A549 (cell line): ENCODE data around the gene SYT8. TPM values are rescaled to one million over a fixed set of nuclear protein-coding genes. Genes with fewer than 3 reads are reported as not detected.

ENCODE experiments used
- ATAC-seq, 2 experiments: fragments of 200-7000 bp in 1 of 2; fragments of >200 bp in 1 of 2; cut with Nextera tagmentation in 1 of 2; cut with Tn5 transposase in 1 of 2; 3 replicates each; pipeline versions ENCODE4 v1.8.0 to v1.9.1; 2018 to 2020; ENCODE audit warnings: mild to moderate bottlenecking in 1 of 2, moderate library complexity in 1 of 2
- CTCF ChIA-PET: fragments of 300-600 bp; sonication (Branson Sonifier 250); formaldehyde crosslinking; extraction: SDS; loops from one replicate; lab custom pipeline; 2021; ENCODE audit warnings: antibody characterized with exemption, inconsistent platforms; lab: Yijun Ruan, JAX
- POLR2A ChIA-PET: fragments of 350-600 bp; formaldehyde crosslinking; extraction: SDS; loops from one replicate; lab custom pipeline; 2021; ENCODE audit warnings: antibody characterized with exemption, inconsistent platforms; lab: Yijun Ruan, JAX
- DNase-seq, 2 experiments: peaks; one replicate each; pipeline versions ENCODE4 v3.0.0 to v3.0.0-alpha.2; 2011 to 2016; ENCODE audit warnings: low read depth in 1 of 2, low spot score in 1 of 2
- FAIRE-seq: peaks from 2 replicates; lab custom pipeline; 2011; peaks lifted over from hg19 to GRCh38; lab: Jason Lieb, UNC
- H3K27ac ChIP-seq, 2 experiments: fragments of >200 bp; sonication (Bioruptor Twin); formaldehyde crosslinking; 3 replicates each; pipeline ENCODE4 v1.5.1; 2016 to 2017
- H3K4me1 ChIP-seq: fragments of >200 bp; sonication (Bioruptor Twin); formaldehyde crosslinking; 3 replicates; pipeline ENCODE4 v1.6.1; 2016
- H3K4me2 ChIP-seq: fragments of >200 bp; sonication (Bioruptor Twin); formaldehyde crosslinking; 3 replicates; pipeline ENCODE4 v1.6.1; 2016
- H3K4me3 ChIP-seq: fragments of >200 bp; sonication (Bioruptor Twin); formaldehyde crosslinking; 3 replicates; pipeline ENCODE4 v1.5.1; 2016
- H3K9me3 ChIP-seq: fragments of >200 bp; sonication (Bioruptor Twin); formaldehyde crosslinking; 3 replicates; pipeline ENCODE4 v1.6.1; 2016
- CBX8 ChIP-seq: fragments of 200-600 bp; sonication (generic); IDR thresholded peaks from 2 replicates; pipeline ENCODE4 v1.6.1; 2016
- EHF ChIP-seq: fragments of 250-450 bp; sonication (Bioruptor Pico); IDR thresholded peaks from 2 replicates; pipeline ENCODE4 v1.5.0; 2020; ENCODE audit warnings: mild to moderate bottlenecking
- ELK1 ChIP-seq: fragments of 150-350 bp; IDR thresholded peaks from 2 replicates; pipeline ENCODE4 v1.6.1; 2014; ENCODE audit warnings: low read depth, mild to moderate bottlenecking, low read length
- EP300 ChIP-seq, 2 experiments: fragments of >200 bp; sonication (Bioruptor Twin); formaldehyde crosslinking; IDR thresholded peaks; 2 replicates in 1 of 2; 3 replicates in 1 of 2; pipeline ENCODE4 v1.6.1; 2016 to 2017
- FOSL2 ChIP-seq, 2 experiments: fragments of 450-650 bp in 1 of 2; fragments of >200 bp in 1 of 2; sonication (Bioruptor Twin) in 1 of 2; formaldehyde crosslinking; IDR thresholded peaks; 2 replicates each; pipeline versions ENCODE4 v1.5.0 to v1.6.1; 2016 to 2020; ENCODE audit warnings: mild to moderate bottlenecking in 1 of 2, moderate library complexity in 1 of 2
- FOXS1 ChIP-seq: fragments of 250-450 bp; sonication (Bioruptor Pico); IDR thresholded peaks from 2 replicates; pipeline ENCODE4 v1.5.0; 2020; ENCODE audit warnings: mild to moderate bottlenecking, moderate library complexity
- HES2 ChIP-seq: fragments of >200 bp; sonication (Bioruptor Twin); formaldehyde crosslinking; IDR thresholded peaks from 2 replicates; pipeline ENCODE4 v1.6.1; 2016
- HOXB5 ChIP-seq: fragments of 250-450 bp; sonication (Bioruptor Pico); IDR thresholded peaks from 2 replicates; pipeline ENCODE4 v1.5.0; 2020; ENCODE audit warnings: mild to moderate bottlenecking, moderate library complexity
- MAZ ChIP-seq: fragments of 150-350 bp; IDR thresholded peaks from 2 replicates; pipeline ENCODE4 v1.6.1; 2014; ENCODE audit warnings: antibody characterized with exemption, low read depth, low read length, borderline replicate concordance
- MYC ChIP-seq: IDR thresholded peaks from 2 replicates; pipeline ENCODE4 v1.6.1; 2012; ENCODE audit warnings: mild to moderate bottlenecking, inconsistent platforms, low read length, improper control_type of control experiment, borderline replicate concordance
- NFE2L2 ChIP-seq: fragments of 150-350 bp; conservative IDR thresholded peaks from 2 replicates; pipeline ENCODE4 v1.6.1; 2014; ENCODE audit warnings: low read length
- NPAS2 ChIP-seq: fragments of 250-450 bp; sonication (Bioruptor Pico); IDR thresholded peaks from 2 replicates; pipeline ENCODE4 v1.8.0; 2022; ENCODE audit warnings: mild to moderate bottlenecking, moderate library complexity, borderline replicate concordance
- NR3C1 ChIP-seq: fragments of >200 bp; sonication (Bioruptor Twin); formaldehyde crosslinking; IDR thresholded peaks from 3 replicates; pipeline ENCODE4 v1.6.1; 2017
- PBX3 ChIP-seq: IDR thresholded peaks from 2 replicates; pipeline ENCODE4 v1.6.1; 2012
- PHF8 ChIP-seq: fragments of 200-600 bp; sonication (generic); IDR thresholded peaks from 2 replicates; pipeline ENCODE4 v1.6.1; 2016; ENCODE audit warnings: low read depth, mild to moderate bottlenecking, antibody characterized with exemption, moderate library complexity, borderline replicate concordance
- POLR2AphosphoS2 ChIP-seq: conservative IDR thresholded peaks from 2 replicates; pipeline ENCODE4 v1.6.1; 2012; ENCODE audit warnings: low read length, improper control_type of control experiment, inconsistent platforms
- RAD21 ChIP-seq, 2 experiments: fragments of >200 bp in 1 of 2; sonication (Bioruptor Twin) in 1 of 2; formaldehyde crosslinking in 1 of 2; IDR thresholded peaks in 1 of 2; conservative IDR thresholded peaks in 1 of 2; 2 replicates in 1 of 2; 3 replicates in 1 of 2; pipeline ENCODE4 v1.6.1; 2012 to 2018; ENCODE audit warnings: inconsistent platforms in 1 of 2
- RCOR1 ChIP-seq: fragments of 150-350 bp; IDR thresholded peaks from 2 replicates; pipeline ENCODE4 v1.6.1; 2014; ENCODE audit warnings: antibody characterized with exemption, low read length, low read depth
- TFCP2L1 ChIP-seq: fragments of 250-450 bp; sonication (Bioruptor Pico); IDR thresholded peaks from 2 replicates; pipeline ENCODE4 v1.5.0; 2021; ENCODE audit warnings: mild to moderate bottlenecking
- whole genome bisulfite sequencing: methylation state at CpG from one replicate; pipeline ENCODE4 v1.1.6; 2017; ENCODE audit errors: missing lambda C conversion rate; 5-methylcytosine and 5-hydroxymethylcytosine counted together
- polyA minus RNA-seq: library from RNA; depleted of rRNA, polyadenylated mRNA; stranded (reverse); fragments of >200 nt; gene quantifications from 2 replicates; pipeline ENCODE4 v1.2.3, GENCODE V29; 2011; rRNA and poly(A)+ RNA removed
- polyA plus RNA-seq, 4 experiments: library from polyadenylated mRNA; depleted of rRNA in 3 of 4; stranded (reverse); fragments of >200 nt; fragmentation: RNase III in 1 of 4; extraction: RNeasy Plus Mini Kit Qiagen cat#74134 plus additional on column Dnase treatment in 1 of 4; gene quantifications; 2 replicates in 3 of 4; 3 replicates in 1 of 4; pipeline ENCODE4 v1.2.3, GENCODE V29; 2011 to 2017

SYT8 gene
- polyA plus RNA-seq (2011; rRNA removed) (not detected in 2 replicates), polyA plus RNA-seq (2017; fragmentation: RNase III; extraction: RNeasy Plus Mini Kit Qiagen cat#74134 plus additional on column Dnase treatment) (0.21 to 0.25 TPM (median 0.22 TPM) in 3 replicates), polyA minus RNA-seq (not detected in 2 replicates)
- 0.06 TPM in 1 of 2 replicates, not detected in the other for polyA plus RNA-seq (2012; cell fraction: cytosol; rRNA removed)
- polyA plus RNA-seq (2012; cell fraction: nucleus; rRNA removed), result 0.34 and 0.70 TPM in 2 replicates

DNA sequence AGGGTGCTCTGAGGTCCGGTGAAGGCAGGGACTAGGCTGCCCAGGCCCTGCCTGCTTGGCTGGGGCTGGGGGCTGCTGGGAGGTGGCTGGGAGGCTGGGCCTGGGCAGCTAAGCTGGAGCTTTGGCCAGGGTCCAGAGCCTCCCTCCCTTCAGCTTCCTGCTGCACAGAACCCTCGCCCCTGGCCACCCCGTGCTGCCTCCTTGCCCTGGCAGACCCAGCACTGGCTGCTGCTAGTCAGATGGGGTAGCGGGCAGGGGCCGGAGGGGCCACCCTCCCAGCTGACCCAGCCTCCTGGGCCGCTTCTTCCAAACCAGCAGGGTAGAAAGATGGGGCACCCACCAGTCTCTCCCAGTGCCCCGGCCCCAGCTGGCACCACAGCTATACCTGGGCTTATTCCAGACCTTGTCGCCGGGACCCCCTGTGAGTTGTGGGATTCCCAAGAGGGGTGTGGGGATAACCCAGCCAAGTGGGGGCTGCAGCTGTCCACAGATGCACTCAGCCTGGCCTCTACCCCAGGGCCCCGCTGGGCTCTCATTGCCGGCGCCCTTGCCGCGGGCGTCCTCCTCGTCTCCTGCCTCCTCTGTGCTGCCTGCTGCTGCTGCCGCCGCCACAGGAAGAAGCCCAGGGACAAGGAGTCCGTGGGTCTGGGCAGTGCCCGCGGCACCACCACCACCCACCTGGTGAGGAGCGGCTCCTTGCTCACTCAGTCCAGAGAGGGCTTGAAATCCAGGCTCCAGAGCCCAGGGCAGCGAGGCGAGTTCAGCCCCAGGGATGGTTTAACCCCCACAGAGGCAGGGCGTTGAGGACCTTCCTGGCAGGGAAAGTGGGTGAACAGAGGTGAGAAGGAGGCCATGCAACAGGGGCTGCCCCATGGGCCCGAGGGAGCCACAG is at the start of gene SYT8:
Gene SYT8, plus strand, starts transcription at position 212 of the 892 bp plus-strand sequence. Its CDS starts 116 bp downstream, at position 328.
- Histone ChIP-seq H3K4me3 (no peak within 1 kb of the TSS), H3K9me3 (no peaks in the 10 kb centered on the region), H3K4me1 (peaks cover 44% of the 10 kb centered on the region), H3K4me2 (peak within 1 kb of the TSS; percentile 49), H3K27ac (peak within 1 kb of the TSS; percentile 58 to 89; a peak in 5 of 6 replicates)
- 86% methylated on average over 20 of the region's 26 CpGs for WGBS
- DNase-seq, result no peak
- TF ChIP-seq HES2 (no peak), FOXS1 (CRISPR knock-in tag) (no peak), HOXB5 (CRISPR knock-in tag) (no peak), RCOR1 (no peak)
- FAIRE-seq, result no peak
- POLR2A ChIA-PET, result interaction anchor here (0.6 to 3.2 kb wide), 3 partner anchors 71 to 141 kb away, joined by 3 to 39 read pairs (median 3); partner anchors contain the start of gene CTSD
- CTCF ChIA-PET, result interaction anchor here (0.7 to 13.7 kb wide), 27 partner anchors 15 to 357 kb away, joined by 3 to 605 read pairs (median 13); partner anchors contain the start of genes KRTAP5-6 and LSP1
- ATAC-seq, result no peak

DNA sequence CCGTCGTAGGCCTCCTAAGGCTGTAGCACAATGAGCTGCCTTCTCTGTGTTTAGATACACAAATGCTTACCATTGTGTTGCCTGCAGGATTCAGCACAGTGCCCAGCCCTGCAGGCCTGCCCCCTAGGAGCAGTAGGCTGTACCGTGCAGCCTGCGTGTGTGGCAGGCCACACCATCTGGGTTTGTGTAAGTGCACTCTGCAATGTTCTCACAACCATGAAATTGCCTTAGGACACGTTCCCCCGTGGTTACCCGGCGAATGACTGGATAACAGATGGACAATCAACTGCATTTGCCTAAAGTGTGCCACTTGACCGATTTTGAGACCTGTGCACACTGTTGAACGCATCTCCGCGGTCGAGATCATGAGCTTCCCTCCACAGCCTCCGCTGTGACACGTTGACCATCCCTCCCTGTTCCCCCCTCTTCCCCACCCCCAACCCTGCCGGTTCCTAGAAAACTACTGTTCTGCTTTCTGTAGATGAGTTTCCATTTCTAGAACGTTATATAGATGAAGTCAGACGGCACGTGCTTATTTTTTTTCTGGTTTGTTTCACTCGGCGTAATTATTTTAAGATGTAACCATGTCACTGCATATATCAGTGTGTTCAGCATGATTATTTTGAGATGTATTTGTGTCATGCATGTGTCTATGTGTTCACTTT is 48.9 kb upstream of the SYT8 start:
- Histone ChIP-seq H3K27ac (no peak overlapping the region), H3K4me1 (peaks cover 24% of the 10 kb centered on the region), H3K9me3 (no peaks in the 10 kb centered on the region), H3K4me2 (no peak overlapping the region), H3K4me3 (no peak overlapping the region)
- 85% methylated on average over 19 of the region's 21 CpGs for WGBS
- ATAC-seq (peak in 1 of 2 experiments; percentile 35; a peak in 2 of 6 replicates), DNase-seq (no peak), FAIRE-seq (no peak)
- ChIA-PET POLR2A (interaction anchor here (0.6 kb wide), 1 partner anchor 53 kb away, joined by 4 read pairs; the partner anchor contains the start of gene TNNI2), CTCF (interaction anchor here (0.7 to 3.4 kb wide), 10 partner anchors 13 to 371 kb away, joined by 3 to 12 read pairs (median 3); no protein-coding TSS in a partner anchor)
- TF ChIP-seq NFE2L2 (no peak), EHF (no peak), CBX8 (no peak), POLR2AphosphoS2 (no peak), ELK1 (no peak), RCOR1 (no peak), NR3C1 (no peak), EP300 (IDR thresholded peaks at IDR 0.05) (no peak), FOSL2 (IDR thresholded peaks at IDR 0.05) (no peak), FOSL2 (CRISPR knock-in tag; IDR thresholded peaks at IDR 0.05) (no peak), TFCP2L1 (CRISPR knock-in tag) (no peak), RAD21 (conservative IDR thresholded peaks at IDR 0.05 in 1 of 2, IDR thresholded peaks at IDR 0.05 in 1 of 2) (no peak), MAZ (no peak), PBX3 (no peak), PHF8 (no peak), MYC (no peak), NPAS2 (CRISPR knock-in tag) (no peak)
